CD4-positive, alpha-beta T cell (primary cell): ENCODE results near the gene NAPB. TPM values are rescaled to one million over a fixed set of nuclear protein-coding genes. Genes with fewer than 3 reads are reported as not detected.

ENCODE experiments used
- ATAC-seq: fragments of 200-7000 bp; cut with Tn5 transposase; one replicate; pipeline ENCODE4 v1.10.0; 2022; ENCODE audit warnings: mild to moderate bottlenecking; ENCODE audit not compliant: poor library complexity
- CTCF ChIA-PET: fragments of 350-600 bp; sonication (Branson Sonifier 250); formaldehyde crosslinking; loops from one replicate; lab custom pipeline; 2021; ENCODE audit warnings: antibody characterized with exemption, inconsistent platforms; lab: Charles Lee
- POLR2A ChIA-PET: fragments of 350-600 bp; sonication (Branson Sonifier 250); formaldehyde crosslinking; loops from one replicate; lab custom pipeline; 2021; ENCODE audit warnings: antibody characterized with exemption, inconsistent platforms; lab: Charles Lee
- DNase-seq, 14 experiments: peaks; one replicate each; pipeline ENCODE4 v3.0.0-alpha.2; 2013 to 2020; ENCODE audit warnings: mixed read lengths in 2 of 14
- H3K27ac ChIP-seq, 2 donors: one replicate each; pipeline versions ENCODE4 v1.5.1 to v1.7.0; 2013; ENCODE audit warnings: low read length in 2 of 2, low read depth in 1 of 2, mild to moderate bottlenecking in 1 of 2
- H3K27me3 ChIP-seq, 2 experiments: 1 replicate in 1 of 2; 2 replicates in 1 of 2; pipeline versions ENCODE4 v1.6.1 to v1.7.0; 2013; ENCODE audit warnings: low read length in 2 of 2, control low read depth in 1 of 2, mild to moderate bottlenecking in 1 of 2, moderate library complexity in 1 of 2; ENCODE audit not compliant: insufficient read depth in 2 of 2, control insufficient read depth in 1 of 2
- H3K36me3 ChIP-seq: one replicate; pipeline ENCODE4 v1.6.1; 2013; ENCODE audit warnings: low read length, control low read depth; ENCODE audit not compliant: insufficient read depth
- H3K4me1 ChIP-seq: one replicate; pipeline ENCODE4 v1.6.1; 2013; ENCODE audit warnings: low read length, control low read depth; ENCODE audit not compliant: insufficient read depth
- H3K4me3 ChIP-seq: one replicate; pipeline ENCODE4 v1.5.1; 2013; ENCODE audit warnings: mild to moderate bottlenecking, low read length, moderate library complexity
- H3K9me3 ChIP-seq, 2 experiments: 1 replicate in 1 of 2; 2 replicates in 1 of 2; pipeline versions ENCODE4 v1.6.1 to v1.7.0; 2013; ENCODE audit warnings: low read length in 2 of 2, mild to moderate bottlenecking in 2 of 2, control low read depth in 1 of 2, moderate library complexity in 1 of 2; ENCODE audit not compliant: control insufficient read depth in 1 of 2, insufficient read depth in 1 of 2
- H3K27ac Mint-ChIP-seq: one replicate; pipeline ENCODE4 v1.8.0; 2020; ENCODE audit warnings: mixed read lengths
- H3K27me3 Mint-ChIP-seq: one replicate; pipeline ENCODE4 v1.8.0; 2021; ENCODE audit warnings: mixed read lengths
- H3K36me3 Mint-ChIP-seq: one replicate; pipeline ENCODE4 v1.8.0; 2021; ENCODE audit warnings: low read depth, mixed read lengths
- H3K4me1 Mint-ChIP-seq: one replicate; pipeline ENCODE4 v1.8.0; 2021; ENCODE audit warnings: low read depth, mixed read lengths
- H3K4me3 Mint-ChIP-seq: one replicate; pipeline ENCODE4 v1.8.0; 2020; ENCODE audit warnings: mild to moderate bottlenecking, mixed read lengths
- H3K9me3 Mint-ChIP-seq: one replicate; pipeline ENCODE4 v1.8.0; 2020; ENCODE audit warnings: mixed read lengths
- CTCF ChIP-seq: fragments of 200-600 bp; IDR thresholded peaks from one replicate; pipeline ENCODE4 v1.8.0; 2022; ENCODE audit warnings: antibody characterized with exemption, mild to moderate bottlenecking
- intact Hi-C, 2 experiments: fragments of 100-400 bp; cut with DNase I in 1 of 2; cut with micrococcal nuclease in 1 of 2; formaldehyde crosslinking; loops; one replicate each; pipeline versions ENCODE4 v1.15.1 to v1.9.0; 2023 to 2025; cut with DNase I, micrococcal nuclease
- total RNA-seq, 174 experiments: library from RNA in 2 of 174; stranded (reverse) in 2 of 174; gene quantifications; one replicate each; pipeline ENCODE4 v1.2.3 and lab custom pipeline; 2021 to 2026

The NAPB gene
- total RNA-seq, 2 experiments from 2014 or later = 7.5 to 8.9 TPM

GRCh38 chr20:23396950-23397627, 24.2 kb downstream of the NAPB start:
- intact Hi-C loops = loop anchor here in 1 of 2 experiments (1.0 kb wide), 1 partner anchor 23 kb away; no protein-coding TSS in a partner anchor

DNA sequence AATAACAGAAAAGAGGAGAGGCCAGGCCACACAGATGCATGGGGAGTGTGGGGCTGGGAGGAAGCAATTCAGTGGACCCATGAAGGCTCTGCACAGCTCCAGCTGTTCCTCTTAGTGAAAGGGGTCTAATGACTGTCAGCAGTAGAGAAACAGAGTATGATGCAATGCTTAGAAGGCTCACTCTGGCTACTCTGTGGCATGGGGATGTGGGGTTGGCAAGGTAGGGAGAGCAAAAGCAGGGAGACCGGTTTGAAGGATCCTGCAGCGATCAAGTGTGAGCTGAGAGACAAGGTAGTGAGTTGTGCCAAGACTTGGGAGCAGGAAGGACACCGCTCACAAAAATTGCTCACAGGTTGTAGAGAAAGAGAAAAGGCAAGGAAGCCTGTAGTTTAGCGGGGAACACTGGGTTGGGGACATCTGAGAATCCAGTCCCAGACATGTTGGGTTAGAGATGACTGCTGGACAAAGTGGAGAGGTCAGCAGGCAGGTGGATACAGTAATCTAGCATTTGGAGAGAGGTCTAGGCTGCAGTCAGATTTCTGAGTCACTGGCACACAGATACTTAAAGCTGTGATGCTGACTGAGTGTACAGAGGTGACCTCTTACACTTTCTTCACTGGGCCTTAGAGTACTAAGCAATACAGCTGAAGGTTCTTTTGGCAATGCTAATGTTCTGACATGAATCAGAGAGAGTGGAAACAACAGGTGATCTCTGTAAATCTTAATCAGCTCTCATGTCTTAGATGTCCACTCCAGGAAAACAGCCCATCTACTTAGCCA, 27.1 kb downstream of the NAPB start:
- H3K4me3 Mint-ChIP-seq = no peak overlapping the region
- intact Hi-C loops = no loop called here
- no peaks in the 10 kb centered on the region for H3K4me1 ChIP-seq
- ATAC-seq (no peak), DNase-seq (no peak)
- no peaks in the 10 kb centered on the region for H3K27me3 Mint-ChIP-seq
- H3K9me3 Mint-ChIP-seq = no peaks in the 10 kb centered on the region
- peaks cover 48% of the 10 kb centered on the region for H3K36me3 ChIP-seq
- H3K4me3 ChIP-seq = no peak overlapping the region
- POLR2A ChIA-PET = no interaction called here
- no peaks in the 10 kb centered on the region for H3K27me3 ChIP-seq
- no peak overlapping the region for H3K27ac Mint-ChIP-seq
- CTCF ChIA-PET = no interaction called here
- H3K36me3 Mint-ChIP-seq = peaks cover 69% of the 10 kb centered on the region
- no peak for TF ChIP-seq CTCF
- H3K4me1 Mint-ChIP-seq = peaks cover 4% of the 10 kb centered on the region
- H3K9me3 ChIP-seq = no peaks in the 10 kb centered on the region
- H3K27ac ChIP-seq = no peak overlapping the region

More at GRCh38 chr20:23396950-23397627, 24.2 kb downstream of the NAPB start:
- Mint-ChIP-seq H3K4me3 (no peak overlapping the region), H3K27me3 (no peaks in the 10 kb centered on the region), H3K27ac (no peak overlapping the region), H3K4me1 (peaks cover 11% of the 10 kb centered on the region), H3K36me3 (peaks cover 69% of the 10 kb centered on the region), H3K9me3 (no peaks in the 10 kb centered on the region)
- ChIA-PET POLR2A (no interaction called here), CTCF (no interaction called here)
- DNase-seq = no peak
- no peaks in the 10 kb centered on the region for H3K27me3 ChIP-seq
- H3K36me3 ChIP-seq = peaks cover 44% of the 10 kb centered on the region
- no peaks in the 10 kb centered on the region for H3K9me3 ChIP-seq
- H3K4me3 ChIP-seq = no peak overlapping the region
- ATAC-seq = no peak
- no peak overlapping the region for H3K27ac ChIP-seq
- no peak for TF ChIP-seq CTCF
- peaks cover 5% of the 10 kb centered on the region for H3K4me1 ChIP-seq

GRCh38 chr20:23391707-23392310, 29.5 kb downstream of the NAPB start:
- no peaks in the 10 kb centered on the region for H3K4me1 Mint-ChIP-seq
- Histone ChIP-seq H3K36me3 (peaks cover 57% of the 10 kb centered on the region), H3K27ac (no peak overlapping the region), H3K4me1 (no peaks in the 10 kb centered on the region), H3K9me3 (no peaks in the 10 kb centered on the region), H3K27me3 (no peaks in the 10 kb centered on the region), H3K4me3 (no peak overlapping the region)
- H3K27ac Mint-ChIP-seq = no peak overlapping the region
- no peak for DNase-seq
- intact Hi-C loops = no loop called here
- TF ChIP-seq CTCF = no peak
- ChIA-PET POLR2A (no interaction called here), CTCF (interaction anchor here (1.5 kb wide), 1 partner anchor 42 kb away, joined by 3 read pairs; no protein-coding TSS in a partner anchor)
- H3K36me3 Mint-ChIP-seq = peaks cover 73% of the 10 kb centered on the region
- no peaks in the 10 kb centered on the region for H3K9me3 Mint-ChIP-seq
- H3K4me3 Mint-ChIP-seq = no peak overlapping the region
- H3K27me3 Mint-ChIP-seq = no peaks in the 10 kb centered on the region
- ATAC-seq = no peak
